Ovary (tissue), 3 donors: Measurements from ENCODE around the gene FBXL5.
A peak's percentile ranks its signal among the peaks of the same experiment; 100 is the strongest.

Experiments used
- EP300 ChIP-seq: sonication (generic); formaldehyde crosslinking; IDR thresholded peaks from one replicate; pipeline ENCODE4 v1.6.1; 2017; ENCODE audit warnings: antibody characterized with exemption
- POLR2A ChIP-seq: fragments of 450-650 bp; IDR thresholded peaks from one replicate; pipeline ENCODE4 v1.6.1; 2017; ENCODE audit warnings: antibody characterized with exemption, mild to moderate bottlenecking, moderate library complexity
- TF ChIP-seq, protein P1 (sequence below), 3 donors: fragments of 450-650 bp in 2 of 3; fragments of 200-600 bp in 1 of 3; IDR thresholded peaks; one replicate each; pipeline versions ENCODE4 v1.5.1 to v1.8.0; 2016 to 2022; ENCODE audit warnings: antibody characterized with exemption in 3 of 3, mild to moderate bottlenecking in 1 of 3
- donor health status: DM: no; HTN: no; CAD: no.

DNA sequence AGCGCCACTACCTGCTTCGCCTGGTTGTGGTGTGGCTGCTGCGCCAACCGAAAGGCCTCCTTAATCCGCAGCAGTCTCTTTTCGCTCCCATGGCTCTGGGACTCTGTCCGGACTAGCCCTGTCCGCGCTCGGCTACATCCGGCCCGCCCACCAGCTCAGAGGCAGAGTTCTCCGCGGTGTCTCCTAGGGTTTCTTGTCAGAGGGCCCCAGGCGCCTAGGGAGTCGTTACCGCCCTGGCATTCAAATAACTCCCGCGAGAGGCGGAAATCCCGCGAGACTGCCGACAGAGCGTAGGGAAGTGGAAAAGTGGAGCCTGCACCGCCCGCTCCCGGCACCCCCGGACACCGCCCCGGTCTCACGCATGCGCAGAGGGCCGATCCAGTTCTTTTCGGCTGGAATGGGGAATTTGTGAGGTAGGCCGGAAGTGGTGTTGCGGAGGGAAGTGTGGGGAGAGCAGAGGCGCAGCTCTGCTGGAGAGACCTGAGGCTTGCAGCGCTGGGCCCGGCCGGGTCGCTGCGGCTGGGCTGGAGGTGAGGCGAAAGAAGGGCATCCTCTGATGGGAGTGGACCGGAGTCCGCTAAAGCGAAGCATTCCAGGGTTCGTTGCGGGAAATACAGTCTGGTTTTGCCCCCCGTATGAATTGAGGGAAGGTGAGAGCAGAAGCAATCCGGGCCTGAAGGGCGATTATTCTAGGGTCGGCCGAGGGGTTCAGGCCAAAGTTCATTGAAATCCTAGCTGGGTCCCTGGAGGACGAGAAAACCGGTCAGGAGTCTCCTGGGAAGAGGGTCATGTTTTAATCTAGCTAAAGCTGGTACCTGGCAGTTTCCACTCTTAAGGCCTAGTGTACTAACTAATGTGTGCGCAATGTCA, 26.4 kb upstream of the FBXL5 start, which contains the start of gene FAM200B:
- TF ChIP-seq, protein P1, sequence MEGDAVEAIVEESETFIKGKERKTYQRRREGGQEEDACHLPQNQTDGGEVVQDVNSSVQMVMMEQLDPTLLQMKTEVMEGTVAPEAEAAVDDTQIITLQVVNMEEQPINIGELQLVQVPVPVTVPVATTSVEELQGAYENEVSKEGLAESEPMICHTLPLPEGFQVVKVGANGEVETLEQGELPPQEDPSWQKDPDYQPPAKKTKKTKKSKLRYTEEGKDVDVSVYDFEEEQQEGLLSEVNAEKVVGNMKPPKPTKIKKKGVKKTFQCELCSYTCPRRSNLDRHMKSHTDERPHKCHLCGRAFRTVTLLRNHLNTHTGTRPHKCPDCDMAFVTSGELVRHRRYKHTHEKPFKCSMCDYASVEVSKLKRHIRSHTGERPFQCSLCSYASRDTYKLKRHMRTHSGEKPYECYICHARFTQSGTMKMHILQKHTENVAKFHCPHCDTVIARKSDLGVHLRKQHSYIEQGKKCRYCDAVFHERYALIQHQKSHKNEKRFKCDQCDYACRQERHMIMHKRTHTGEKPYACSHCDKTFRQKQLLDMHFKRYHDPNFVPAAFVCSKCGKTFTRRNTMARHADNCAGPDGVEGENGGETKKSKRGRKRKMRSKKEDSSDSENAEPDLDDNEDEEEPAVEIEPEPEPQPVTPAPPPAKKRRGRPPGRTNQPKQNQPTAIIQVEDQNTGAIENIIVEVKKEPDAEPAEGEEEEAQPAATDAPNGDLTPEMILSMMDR (IDR thresholded peaks at IDR 0.05): peak; percentile 11 to 43 (median 39)
- TF ChIP-seq POLR2A (peak; percentile 82), EP300 (no peak)
